GM19025 (cell line): Measurements from ENCODE around the gene TRRAP.

ENCODE experiments used
- ATAC-seq: cut with Tn5 transposase; IDR thresholded peaks from one replicate; pipeline ENCODE4 v1.9.1; 2021; ENCODE audit warnings: mild to moderate bottlenecking, low read depth, moderate library complexity; ENCODE audit not compliant: unreplicated experiment

Gene TRRAP

GRCh38 chr7:99001482-99002147 is 123.3 kb downstream of the TRRAP start:
- ATAC-seq: no peak

GRCh38 chr7:99002148-99002826 is 124.0 kb downstream of the TRRAP start:
- no peak for ATAC-seq

GRCh38 chr7:99002827-99003212 is 124.5 kb downstream of the TRRAP start:
- ATAC-seq: no peak

GRCh38 chr7:99003419-99003818 is 125.1 kb downstream of the TRRAP start:
- no peak for ATAC-seq

- no peak for ATAC-seq
Measured at GRCh38 chr7:99004216-99004615, 125.9 kb downstream of the TRRAP start.

- ATAC-seq: no peak
Measured at GRCh38 chr7:99004781-99005500, 126.6 kb downstream of the TRRAP start.

GRCh38 chr7:99005776-99006175 is 127.4 kb downstream of the TRRAP start:
- ATAC-seq: no peak

GRCh38 chr7:99006739-99007424 is 128.6 kb downstream of the TRRAP start:
- ATAC-seq: no peak

- no peak for ATAC-seq
Measured at GRCh38 chr7:99008181-99008631, 129.9 kb downstream of the TRRAP start.

- no peak for ATAC-seq
Measured at GRCh38 chr7:99008921-99009530, 130.7 kb downstream of the TRRAP start.

- ATAC-seq: no peak
Measured at GRCh38 chr7:99010281-99010680, 131.9 kb downstream of the TRRAP start.

- no peak for ATAC-seq
Measured at GRCh38 chr7:99011341-99011705, 133.0 kb downstream of the TRRAP start.

GRCh38 chr7:99011706-99012404 is 133.5 kb downstream of the TRRAP start:
- ATAC-seq: no peak

GRCh38 chr7:99012722-99013121 is 134.4 kb downstream of the TRRAP start:
- no peak for ATAC-seq

GRCh38 chr7:99013266-99014112 is 135.2 kb downstream of the TRRAP start:
- ATAC-seq: no peak

- no peak for ATAC-seq
Measured at GRCh38 chr7:99014113-99014985, 136.0 kb downstream of the TRRAP start.

- no peak for ATAC-seq
Measured at GRCh38 chr7:99016196-99016595, 137.9 kb downstream of the TRRAP start.
